Breast epithelium (tissue), 4 donors: ENCODE measurements around the gene NTSR1. TPM values are rescaled to one million over a fixed set of nuclear protein-coding genes. Genes with fewer than 3 reads are reported as not detected.

Experiments
- DNase-seq, 2 donors: peaks; one replicate each; pipeline ENCODE4 v3.0.0-alpha.2; 2019; ENCODE audit warnings: low spot score in 2 of 2
- H3K27ac ChIP-seq, 2 donors: fragments of 200-600 bp; sonication (generic) in 1 of 2; one replicate each; pipeline ENCODE4 v1.5.1; 2016 to 2019; ENCODE audit warnings: mild to moderate bottlenecking in 1 of 2
- H3K27me3 ChIP-seq, 2 donors: fragments of 200-600 bp; sonication (generic) in 1 of 2; one replicate each; pipeline versions ENCODE4 v1.5.1 to v1.6.0; 2017 to 2019; ENCODE audit warnings: control low read depth in 1 of 2, mild to moderate bottlenecking in 1 of 2
- H3K36me3 ChIP-seq: fragments of 200-600 bp; one replicate; pipeline ENCODE4 v1.5.1; 2019
- H3K4me1 ChIP-seq, 2 donors: fragments of 200-600 bp; sonication (generic); one replicate each; pipeline ENCODE4 v1.5.1; 2016 to 2019; ENCODE audit warnings: control low read depth in 1 of 2
- H3K4me3 ChIP-seq, 3 donors: fragments of 200-600 bp; sonication (generic); 1 replicate in 2 of 3; 2 replicates in 1 of 3; pipeline ENCODE4 v1.5.1; 2016 to 2019; ENCODE audit warnings: mild to moderate bottlenecking in 3 of 3, moderate library complexity in 2 of 3
- H3K9me3 ChIP-seq, 2 donors: fragments of 200-600 bp; sonication (generic) in 1 of 2; one replicate each; pipeline ENCODE4 v1.5.1; 2016 to 2019; ENCODE audit warnings: control low read depth in 1 of 2
- POLR2A ChIP-seq: fragments of 450-650 bp; IDR thresholded peaks from one replicate; pipeline ENCODE4 v1.6.1; 2016; ENCODE audit warnings: antibody characterized with exemption, mild to moderate bottlenecking, moderate library complexity
- POLR2AphosphoS5 ChIP-seq, 3 donors: sonication (generic); formaldehyde crosslinking; IDR thresholded peaks; one replicate each; pipeline ENCODE4 v1.6.1; 2017; ENCODE audit warnings: antibody characterized with exemption in 3 of 3
- intact Hi-C: fragments of 100-400 bp; cut with DNase I; formaldehyde crosslinking; loops from one replicate; pipeline ENCODE4 v1.15.1; 2023; ENCODE audit warnings: low total_unique reads
- total RNA-seq, 3 donors: library from RNA; depleted of rRNA; stranded (reverse); fragments of >200 nt; gene quantifications; one replicate each; pipeline ENCODE4 v1.1.0, GENCODE V29; 2016
- TF ChIP-seq, protein P1 (sequence below), 3 donors: fragments of 450-650 bp; IDR thresholded peaks; one replicate each; pipeline ENCODE4 v1.5.1; 2016 to 2017; ENCODE audit warnings: antibody characterized with exemption in 3 of 3, mild to moderate bottlenecking in 3 of 3, moderate library complexity in 3 of 3

NTSR1 gene
- total RNA-seq, 3 donors from 2014 or later = under 0.01 TPM; not detected in 2

DNA sequence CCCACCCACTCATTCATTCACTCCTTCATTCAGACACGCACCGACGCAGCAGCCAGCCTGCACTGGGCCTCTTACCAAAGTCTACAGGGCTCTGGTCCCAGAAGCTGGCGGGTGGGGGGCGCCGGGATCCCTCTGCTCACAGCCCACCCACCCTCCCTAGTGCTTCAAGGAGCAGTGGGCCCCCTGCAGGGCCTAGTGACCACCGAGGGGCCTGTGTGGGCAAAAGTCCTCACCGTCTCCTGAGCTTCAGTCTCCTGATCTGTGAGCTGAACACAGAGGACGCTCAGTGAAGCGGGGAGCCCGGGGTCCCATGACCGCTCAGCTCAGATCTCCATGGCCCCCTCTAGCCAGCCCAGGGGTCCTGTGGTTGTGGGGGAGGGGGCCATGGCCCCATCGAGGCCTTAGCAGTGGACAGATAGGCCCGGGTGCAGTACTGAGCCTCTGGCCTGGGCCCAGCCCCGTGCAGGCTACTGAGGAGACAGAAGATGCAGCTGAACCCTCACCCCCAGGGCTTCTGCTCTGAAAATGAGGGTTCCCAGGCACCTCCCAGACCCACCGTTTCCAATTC, 54.2 kb downstream of the NTSR1 start:
- no peak for DNase-seq

DNA sequence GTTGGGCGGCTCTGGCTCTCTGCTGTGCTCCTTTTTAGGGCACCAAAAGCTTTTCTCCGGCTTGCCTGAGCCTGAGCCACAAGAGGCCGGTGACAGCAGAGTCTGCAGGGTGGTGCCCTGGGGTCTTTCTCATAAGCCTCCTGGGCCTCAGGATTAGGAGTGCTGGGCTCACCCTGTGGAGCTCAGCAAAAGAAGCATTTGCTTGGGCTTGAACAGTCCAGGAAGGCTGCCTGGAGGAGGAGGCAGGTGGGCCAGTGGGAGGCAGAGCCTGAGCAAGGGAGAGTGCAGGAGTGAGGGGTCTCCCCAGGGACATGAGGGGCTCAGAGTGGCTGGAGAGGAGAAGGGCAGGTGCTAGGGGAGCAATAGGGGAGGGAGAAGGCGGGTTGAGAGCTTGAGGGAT, 54.8 kb downstream of the NTSR1 start:
- intact Hi-C loops = loop anchor here (1.0 kb wide), 1 partner anchor 89 kb away; no protein-coding TSS in a partner anchor
- Histone ChIP-seq H3K4me1 (peaks cover 0 to 3% of the 10 kb centered on the region in 2 donors), H3K4me3 (no peak overlapping the region), H3K27ac (no peak overlapping the region), H3K36me3 (no peaks in the 10 kb centered on the region), H3K9me3 (no peaks in the 10 kb centered on the region), H3K27me3 (peaks cover 6 to 45% of the 10 kb centered on the region in 2 donors)
- DNase-seq = no peak
- no peak for TF ChIP-seq POLR2AphosphoS5 (IDR thresholded peaks at IDR 0.05)
- no peak for TF ChIP-seq POLR2A

More for the DNA sequence above, 54.2 kb downstream of the NTSR1 start:
- intact Hi-C loops = loop anchor here (1.0 kb wide), 1 partner anchor 89 kb away; no protein-coding TSS in a partner anchor
- Histone ChIP-seq H3K27ac (no peak overlapping the region), H3K27me3 (peaks cover 6 to 45% of the 10 kb centered on the region in 2 donors), H3K4me1 (no peaks in the 10 kb centered on the region), H3K9me3 (no peaks in the 10 kb centered on the region), H3K36me3 (no peaks in the 10 kb centered on the region), H3K4me3 (no peak overlapping the region)
- TF ChIP-seq POLR2A (no peak), POLR2AphosphoS5 (IDR thresholded peaks at IDR 0.05) (no peak)
- TF ChIP-seq, protein P1, sequence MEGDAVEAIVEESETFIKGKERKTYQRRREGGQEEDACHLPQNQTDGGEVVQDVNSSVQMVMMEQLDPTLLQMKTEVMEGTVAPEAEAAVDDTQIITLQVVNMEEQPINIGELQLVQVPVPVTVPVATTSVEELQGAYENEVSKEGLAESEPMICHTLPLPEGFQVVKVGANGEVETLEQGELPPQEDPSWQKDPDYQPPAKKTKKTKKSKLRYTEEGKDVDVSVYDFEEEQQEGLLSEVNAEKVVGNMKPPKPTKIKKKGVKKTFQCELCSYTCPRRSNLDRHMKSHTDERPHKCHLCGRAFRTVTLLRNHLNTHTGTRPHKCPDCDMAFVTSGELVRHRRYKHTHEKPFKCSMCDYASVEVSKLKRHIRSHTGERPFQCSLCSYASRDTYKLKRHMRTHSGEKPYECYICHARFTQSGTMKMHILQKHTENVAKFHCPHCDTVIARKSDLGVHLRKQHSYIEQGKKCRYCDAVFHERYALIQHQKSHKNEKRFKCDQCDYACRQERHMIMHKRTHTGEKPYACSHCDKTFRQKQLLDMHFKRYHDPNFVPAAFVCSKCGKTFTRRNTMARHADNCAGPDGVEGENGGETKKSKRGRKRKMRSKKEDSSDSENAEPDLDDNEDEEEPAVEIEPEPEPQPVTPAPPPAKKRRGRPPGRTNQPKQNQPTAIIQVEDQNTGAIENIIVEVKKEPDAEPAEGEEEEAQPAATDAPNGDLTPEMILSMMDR (IDR thresholded peaks at IDR 0.05) = no peak

DNA sequence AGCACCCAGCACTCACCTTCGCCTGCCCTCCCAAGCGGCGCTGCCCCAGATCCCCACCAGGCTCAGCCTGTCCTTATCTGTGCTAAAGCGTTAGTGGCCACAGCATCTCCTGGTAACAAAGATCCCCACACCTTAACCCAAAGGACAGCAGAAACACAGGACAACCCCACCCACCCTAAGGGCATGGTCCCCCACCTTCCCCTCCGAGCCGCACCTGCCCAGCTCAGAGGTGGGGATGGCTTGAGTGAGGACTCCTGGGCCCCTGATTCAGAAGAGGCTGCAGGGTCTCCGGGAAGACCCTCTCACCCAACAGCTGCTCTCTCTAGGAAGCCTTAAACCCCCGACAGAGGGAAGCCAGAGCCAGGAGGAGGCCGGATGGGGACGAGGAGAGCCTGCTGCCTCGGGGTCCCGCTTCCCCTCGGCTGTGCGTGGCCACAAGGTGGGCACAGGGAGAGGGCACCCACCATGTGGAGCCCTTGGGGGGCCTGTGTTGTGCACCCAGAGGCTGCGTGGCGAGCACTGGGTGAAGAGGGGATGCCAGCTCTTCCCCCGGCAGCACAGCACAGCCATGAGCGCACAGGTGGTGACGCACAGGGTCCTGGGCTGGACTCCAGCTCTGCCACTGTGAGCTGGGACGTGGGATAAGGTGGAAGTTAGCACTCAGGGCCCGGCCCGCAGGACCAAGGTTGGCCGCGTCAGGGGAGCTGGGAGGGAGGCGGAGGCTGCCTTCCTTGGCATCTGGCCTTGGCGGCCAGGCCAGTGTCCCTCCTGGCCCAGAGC, 55.7 kb downstream of the NTSR1 start:
- Histone ChIP-seq H3K36me3 (no peaks in the 10 kb centered on the region), H3K4me3 (no peak overlapping the region), H3K27me3 (peaks cover 4 to 45% of the 10 kb centered on the region in 2 donors), H3K4me1 (peaks cover 0 to 8% of the 10 kb centered on the region in 2 donors), H3K27ac (no peak overlapping the region), H3K9me3 (no peaks in the 10 kb centered on the region)
- DNase-seq = no peak
- intact Hi-C loops = no loop called here
- TF ChIP-seq POLR2A (no peak), POLR2AphosphoS5 (IDR thresholded peaks at IDR 0.05) (no peak)
- TF ChIP-seq, protein P1 (IDR thresholded peaks at IDR 0.05) = no peak

DNA sequence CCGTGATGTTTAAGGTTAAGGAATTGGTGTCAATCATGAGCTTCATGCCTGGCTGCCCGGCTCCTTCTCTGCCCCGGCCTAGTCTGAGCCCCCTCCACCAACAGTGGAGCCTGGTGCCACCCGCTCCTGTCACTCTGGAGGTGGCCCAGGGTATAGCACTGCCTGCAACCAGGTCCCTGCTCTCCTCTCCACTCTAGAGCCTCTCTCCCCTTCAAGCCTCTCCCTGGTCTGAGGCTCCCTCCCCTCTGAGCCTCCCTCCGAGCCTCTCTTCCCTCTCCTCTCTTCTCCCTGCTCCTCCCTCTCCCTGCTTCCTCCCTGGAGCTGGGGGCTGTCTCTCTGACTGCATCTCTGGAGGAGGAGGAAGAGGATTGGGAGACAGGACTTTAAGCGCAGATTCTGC, 56.4 kb downstream of the NTSR1 start:
- TF ChIP-seq, protein P1 (IDR thresholded peaks at IDR 0.05) = no peak
- TF ChIP-seq POLR2AphosphoS5 (IDR thresholded peaks at IDR 0.05) = no peak
- no peak for TF ChIP-seq POLR2A
- no peak overlapping the region for H3K27ac ChIP-seq
- peaks cover 0 to 8% of the 10 kb centered on the region in 2 donors for H3K4me1 ChIP-seq
- intact Hi-C loops = no loop called here
- no peaks in the 10 kb centered on the region for H3K36me3 ChIP-seq
- peaks cover 4 to 45% of the 10 kb centered on the region in 2 donors for H3K27me3 ChIP-seq
- H3K9me3 ChIP-seq = no peaks in the 10 kb centered on the region
- no peak overlapping the region for H3K4me3 ChIP-seq
- DNase-seq = no peak

DNA sequence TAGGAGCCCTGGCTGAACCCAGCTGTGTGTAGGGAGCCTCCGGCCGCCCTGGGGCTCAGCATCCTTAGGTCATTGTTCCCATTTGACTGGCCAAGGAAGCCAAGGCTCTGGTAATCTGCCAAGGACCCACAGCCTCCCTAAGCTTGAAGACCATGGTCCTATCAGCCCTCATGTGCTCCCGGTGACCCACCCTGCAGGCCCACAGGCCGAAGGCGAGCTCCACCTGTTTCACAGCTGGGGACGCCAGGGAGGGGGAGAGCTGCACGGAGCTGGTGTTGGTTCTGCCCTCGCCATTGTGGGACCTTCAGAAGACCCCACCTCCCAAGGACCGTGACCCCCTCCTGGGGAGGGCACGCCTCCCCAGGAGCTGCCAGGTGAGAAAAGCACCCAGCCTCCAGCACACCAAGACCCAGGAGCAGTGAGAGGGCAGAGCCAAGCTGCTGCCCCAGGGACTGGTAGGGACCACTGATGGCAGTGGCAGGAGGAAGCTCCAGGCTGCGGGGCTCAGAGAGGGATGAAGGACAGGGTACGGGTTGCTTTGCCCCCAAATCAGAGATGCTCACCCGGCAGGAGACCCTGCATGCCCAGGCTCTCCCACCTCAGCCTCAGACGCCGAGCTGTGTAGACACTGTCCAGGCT, 56.9 kb downstream of the NTSR1 start:
- H3K36me3 ChIP-seq = no peaks in the 10 kb centered on the region
- no peak overlapping the region for H3K27ac ChIP-seq
- peaks cover 0 to 8% of the 10 kb centered on the region in 2 donors for H3K4me1 ChIP-seq
- no peak for DNase-seq
- no peak overlapping the region for H3K4me3 ChIP-seq
- H3K27me3 ChIP-seq = peaks cover 4 to 43% of the 10 kb centered on the region in 2 donors
- intact Hi-C loops = no loop called here
- TF ChIP-seq POLR2A (no peak), POLR2AphosphoS5 (IDR thresholded peaks at IDR 0.05) (no peak)
- TF ChIP-seq, protein P1 (IDR thresholded peaks at IDR 0.05) = no peak
- H3K9me3 ChIP-seq = no peaks in the 10 kb centered on the region
